Neuron (in vitro differentiated cells): Measurements from ENCODE around the gene DDX31.

Source experiments
- H2AFZ ChIP-seq: one replicate; pipeline ENCODE4 v1.6.1; 2013; ENCODE audit warnings: low read depth, mild to moderate bottlenecking, inconsistent platforms, low read length, moderate library complexity
- H3K27me3 ChIP-seq: one replicate; pipeline ENCODE4 v1.6.1; 2013; ENCODE audit warnings: low read length; ENCODE audit not compliant: insufficient read depth
- H3K36me3 ChIP-seq: one replicate; pipeline ENCODE4 v1.6.1; 2013; ENCODE audit warnings: low read length; ENCODE audit not compliant: insufficient read depth
- H3K4me1 ChIP-seq: one replicate; pipeline ENCODE4 v1.6.1; 2013; ENCODE audit warnings: low read length; ENCODE audit not compliant: insufficient read depth
- H3K4me3 ChIP-seq: 2 replicates; pipeline ENCODE4 v1.5.1; 2013; ENCODE audit warnings: mild to moderate bottlenecking, low read length, moderate library complexity
- H3K9me3 ChIP-seq: one replicate; pipeline ENCODE4 v1.6.1; 2013; ENCODE audit warnings: low read length

Gene DDX31

GRCh38 chr9:132548751-132549640, 120.8 kb downstream of the DDX31 start:
- H3K9me3 ChIP-seq, result no peaks in the 10 kb centered on the region
- peak overlapping the region; percentile 78 for H2AFZ ChIP-seq
- H3K4me3 ChIP-seq, result peak overlapping the region; percentile 37
- no peaks in the 10 kb centered on the region for H3K27me3 ChIP-seq
- no peaks in the 10 kb centered on the region for H3K36me3 ChIP-seq
- peaks cover 48% of the 10 kb centered on the region for H3K4me1 ChIP-seq

- H2AFZ ChIP-seq, result peak overlapping the region; percentile 78
- peaks cover 52% of the 10 kb centered on the region for H3K4me1 ChIP-seq
- H3K27me3 ChIP-seq, result no peaks in the 10 kb centered on the region
- H3K36me3 ChIP-seq, result no peaks in the 10 kb centered on the region
- peak overlapping the region; percentile 37 for H3K4me3 ChIP-seq
- no peaks in the 10 kb centered on the region for H3K9me3 ChIP-seq
Measured at GRCh38 chr9:132547976-132548730, 121.6 kb downstream of the DDX31 start.

- no peaks in the 10 kb centered on the region for H3K9me3 ChIP-seq
- H2AFZ ChIP-seq, result no peak overlapping the region
- H3K4me3 ChIP-seq, result no peak overlapping the region
- no peaks in the 10 kb centered on the region for H3K36me3 ChIP-seq
- peaks cover 52% of the 10 kb centered on the region for H3K4me1 ChIP-seq
- H3K27me3 ChIP-seq, result no peaks in the 10 kb centered on the region
Measured at GRCh38 chr9:132547436-132547835, 122.3 kb downstream of the DDX31 start.

DNA sequence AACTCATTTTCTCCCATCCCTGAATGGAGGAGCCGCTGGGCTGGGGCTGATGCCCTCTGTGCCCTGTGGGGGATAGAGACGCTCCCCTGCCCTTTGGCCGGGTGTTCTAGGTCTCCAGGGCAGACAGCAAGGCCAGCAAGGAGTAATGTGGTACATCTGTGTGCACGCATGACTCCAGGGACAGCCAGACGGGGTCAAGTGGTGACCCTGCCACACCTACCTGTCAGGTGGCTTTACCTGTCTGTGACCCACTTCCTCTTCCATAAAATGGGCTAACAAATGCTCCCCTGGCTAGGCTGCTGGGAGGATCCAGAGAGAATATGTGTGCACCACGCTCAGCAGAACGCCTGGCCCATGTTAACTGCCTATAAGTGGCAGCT, 122.7 kb downstream of the DDX31 start:
- Histone ChIP-seq H2AFZ (no peak overlapping the region), H3K27me3 (no peaks in the 10 kb centered on the region), H3K36me3 (no peaks in the 10 kb centered on the region), H3K4me1 (peaks cover 52% of the 10 kb centered on the region), H3K9me3 (no peaks in the 10 kb centered on the region), H3K4me3 (no peak overlapping the region)

- H3K4me1 ChIP-seq, result peaks cover 52% of the 10 kb centered on the region
- H3K36me3 ChIP-seq, result no peaks in the 10 kb centered on the region
- peak overlapping the region; percentile 30 for H3K4me3 ChIP-seq
- H3K9me3 ChIP-seq, result no peaks in the 10 kb centered on the region
- no peaks in the 10 kb centered on the region for H3K27me3 ChIP-seq
- peak overlapping the region; percentile 73 for H2AFZ ChIP-seq
Measured at GRCh38 chr9:132546148-132547051, 123.4 kb downstream of the DDX31 start.

GRCh38 chr9:132545578-132545977, 124.2 kb downstream of the DDX31 start:
- Histone ChIP-seq H3K27me3 (no peaks in the 10 kb centered on the region), H2AFZ (peak overlapping the region; percentile 73), H3K4me1 (peaks cover 52% of the 10 kb centered on the region), H3K36me3 (no peaks in the 10 kb centered on the region), H3K4me3 (no peak overlapping the region), H3K9me3 (no peaks in the 10 kb centered on the region)

GRCh38 chr9:132543960-132544359, 125.8 kb downstream of the DDX31 start:
- no peak overlapping the region for H3K4me3 ChIP-seq
- peaks cover 39% of the 10 kb centered on the region for H3K4me1 ChIP-seq
- H3K9me3 ChIP-seq, result no peaks in the 10 kb centered on the region
- no peaks in the 10 kb centered on the region for H3K36me3 ChIP-seq
- peaks cover 2% of the 10 kb centered on the region for H3K27me3 ChIP-seq
- H2AFZ ChIP-seq, result no peak overlapping the region

- no peaks in the 10 kb centered on the region for H3K9me3 ChIP-seq
- H2AFZ ChIP-seq, result no peak overlapping the region
- no peak overlapping the region for H3K4me3 ChIP-seq
- H3K36me3 ChIP-seq, result no peaks in the 10 kb centered on the region
- H3K27me3 ChIP-seq, result peaks cover 2% of the 10 kb centered on the region
- H3K4me1 ChIP-seq, result peaks cover 33% of the 10 kb centered on the region
Measured at GRCh38 chr9:132543251-132543650, 126.5 kb downstream of the DDX31 start.
